GM18858 (cell line): ENCODE results near the gene TUBGCP5.

Experiments
- ATAC-seq: cut with Tn5 transposase; IDR thresholded peaks from one replicate; pipeline ENCODE4 v1.9.1; 2021; ENCODE audit not compliant: unreplicated experiment

TUBGCP5 gene

DNA sequence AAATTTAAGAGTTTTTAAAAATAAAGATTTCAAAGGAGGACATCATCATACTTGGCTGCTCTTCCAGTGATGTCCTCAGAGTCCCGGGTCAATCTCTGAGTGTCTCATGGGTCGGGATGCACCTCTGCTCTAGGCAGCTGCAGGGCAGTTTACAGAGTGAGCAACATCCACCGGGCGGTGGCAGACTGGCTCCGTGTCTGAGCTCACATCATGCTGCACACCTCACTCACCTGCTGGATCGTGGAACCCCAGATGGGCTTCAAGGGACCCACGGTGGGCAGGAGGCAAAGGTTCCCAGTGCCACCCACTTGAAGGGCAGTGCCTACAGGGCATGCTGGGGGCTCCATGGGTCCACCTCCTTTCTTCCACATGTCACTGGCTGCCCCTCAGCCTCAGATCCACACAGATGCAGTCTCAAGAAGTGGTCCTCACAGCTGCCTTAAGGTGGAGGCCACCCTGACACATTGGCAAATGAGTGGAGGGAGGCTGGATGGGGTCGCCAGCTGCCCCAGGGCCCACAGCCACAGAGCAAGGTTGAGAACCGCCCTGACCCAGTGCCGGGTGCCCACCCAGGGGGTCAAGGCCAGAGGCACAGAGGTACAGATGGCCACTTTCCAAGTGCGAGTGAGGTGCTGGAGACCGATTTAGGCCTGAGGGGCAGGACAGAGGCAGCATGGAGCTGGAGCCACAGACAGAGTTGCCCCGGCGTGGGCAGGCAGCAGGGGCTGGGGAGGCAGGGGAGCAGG is 84.4 kb downstream of the TUBGCP5 start:
- no peak for ATAC-seq

- no peak for ATAC-seq
Measured at GRCh38 chr15:22954326-22954725, 85.0 kb downstream of the TUBGCP5 start.

GRCh38 chr15:22952796-22953579 is 86.4 kb downstream of the TUBGCP5 start:
- ATAC-seq: no peak

- ATAC-seq: no peak
Measured at GRCh38 chr15:22951381-22952280, 87.7 kb downstream of the TUBGCP5 start.

- no peak for ATAC-seq
Measured at GRCh38 chr15:22951031-22951380, 88.4 kb downstream of the TUBGCP5 start.

- no peak for ATAC-seq
Measured at GRCh38 chr15:22950256-22950990, 88.9 kb downstream of the TUBGCP5 start.
